Esophagus muscularis mucosa (tissue), 4 donors: ENCODE data around the gene PRSS50. TPM values are rescaled to one million over a fixed set of nuclear protein-coding genes. Genes with fewer than 3 reads are reported as not detected.

Experiments
- DNase-seq: peaks from one replicate; pipeline ENCODE4 v3.0.0-alpha.2; 2017; ENCODE audit errors: extremely low spot score
- H3K27ac ChIP-seq, 4 donors: fragments of 200-600 bp; sonication (generic); replicated peaks in 1 of 4; 1 replicate in 3 of 4; 2 replicates in 1 of 4; pipeline ENCODE4 v1.5.1; 2016 to 2019; ENCODE audit warnings: mild to moderate bottlenecking in 1 of 4
- H3K27me3 ChIP-seq, 4 donors: fragments of 200-600 bp; sonication (generic); one replicate each; pipeline versions ENCODE4 v1.5.1 to v1.6.0; 2016 to 2019
- H3K36me3 ChIP-seq, 4 donors: fragments of 200-600 bp; sonication (generic); one replicate each; pipeline ENCODE4 v1.5.1; 2016 to 2019
- H3K4me1 ChIP-seq, 4 donors: fragments of 200-600 bp; sonication (generic); one replicate each; pipeline ENCODE4 v1.5.1; 2016 to 2019
- H3K4me3 ChIP-seq, 4 donors: fragments of 200-600 bp; sonication (generic); 1 replicate in 2 of 4; 2 replicates in 2 of 4; pipeline ENCODE4 v1.5.1; 2016 to 2019; ENCODE audit warnings: mild to moderate bottlenecking in 4 of 4, moderate library complexity in 1 of 4
- H3K9me3 ChIP-seq, 4 donors: fragments of 200-600 bp; sonication (generic); 1 replicate in 3 of 4; 2 replicates in 1 of 4; pipeline ENCODE4 v1.5.1; 2016 to 2019
- EP300 ChIP-seq: sonication (generic); formaldehyde crosslinking; IDR thresholded peaks from one replicate; pipeline ENCODE4 v1.6.1; 2017; ENCODE audit warnings: antibody characterized with exemption
- POLR2A ChIP-seq: fragments of 450-650 bp; IDR thresholded peaks from one replicate; pipeline ENCODE4 v1.6.1; 2017; ENCODE audit warnings: antibody characterized with exemption, moderate library complexity, mild to moderate bottlenecking, low read depth
- POLR2AphosphoS5 ChIP-seq, 2 donors: sonication (generic); formaldehyde crosslinking; IDR thresholded peaks; one replicate each; pipeline ENCODE4 v1.6.1; 2017; ENCODE audit warnings: antibody characterized with exemption in 2 of 2
- WGBS: methylation state at CpG from one replicate; pipeline ENCODE4 v1.1.5; 2018; 5-methylcytosine and 5-hydroxymethylcytosine counted together
- intact Hi-C: fragments of 100-400 bp; cut with DNase I; formaldehyde crosslinking; loops from one replicate; pipeline ENCODE4 v1.15.1; 2023
- total RNA-seq, 4 donors: library from RNA; depleted of rRNA; stranded (reverse); fragments of >200 nt; gene quantifications; one replicate each; pipeline versions ENCODE4 v1.1.0 to v1.2.1, GENCODE V29; 2016
- TF ChIP-seq, protein P1 (sequence below), 3 experiments: fragments of 200-600 bp in 2 of 3; fragments of 450-650 bp in 1 of 3; sonication (generic) in 2 of 3; IDR thresholded peaks; one replicate each; pipeline ENCODE4 v1.5.1; 2017 to 2019; ENCODE audit warnings: antibody characterized with exemption in 3 of 3, mild to moderate bottlenecking in 2 of 3, moderate library complexity in 1 of 3

PRSS50 gene
- total RNA-seq, 4 donors from 2014 or later, result 0.32 to 0.46 (median 0.42) TPM; not detected in 1

DNA sequence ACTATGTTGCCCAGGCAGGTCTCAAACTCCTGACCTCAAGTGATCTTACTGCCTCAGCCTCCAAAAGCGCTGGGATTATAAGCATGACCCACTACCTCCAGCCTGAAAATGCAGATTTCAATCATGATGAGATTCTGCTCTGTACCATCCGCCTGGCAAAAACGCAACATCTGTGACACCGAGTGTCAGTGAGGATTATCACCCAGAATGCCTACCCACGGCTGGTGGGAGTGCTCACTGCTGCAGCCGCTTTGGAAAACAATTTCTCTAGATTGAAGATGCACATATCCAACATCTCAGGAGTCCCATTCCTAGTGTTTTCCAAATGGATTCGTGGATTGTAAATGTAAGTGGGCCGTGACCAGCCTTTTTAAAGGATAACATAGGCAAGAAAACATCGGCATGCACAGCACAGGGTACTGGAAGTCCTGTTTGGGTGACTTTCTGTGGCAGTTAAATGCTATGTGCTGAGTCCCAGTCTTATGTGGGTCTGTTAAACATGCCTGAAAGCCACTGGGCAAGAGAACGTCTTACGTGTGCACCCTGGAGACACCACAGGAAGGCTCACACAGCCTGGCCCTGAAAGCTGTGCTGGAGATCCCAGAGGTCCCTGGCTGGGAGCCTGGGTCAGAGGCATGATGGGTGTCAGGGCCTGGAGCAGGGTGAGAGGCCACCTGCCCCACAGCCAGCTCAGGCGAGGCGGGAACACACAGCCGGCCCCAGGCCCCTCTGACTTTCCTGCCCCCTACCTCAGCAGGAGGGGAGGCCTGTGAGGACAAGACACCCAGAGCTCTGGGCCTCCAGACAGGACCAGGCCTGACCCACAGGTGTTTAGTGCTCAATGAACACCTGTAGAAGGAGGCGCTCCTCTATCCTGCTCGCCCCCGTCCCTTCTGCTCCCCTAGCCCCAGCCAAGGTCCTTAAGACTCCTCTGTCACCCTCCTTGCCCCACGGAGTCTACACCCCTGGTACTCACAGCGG lies 918 bp downstream of the PRSS50 start:
- Histone ChIP-seq H3K27ac (no peak overlapping the region), H3K4me3 (no peak overlapping the region), H3K36me3 (no peaks in the 10 kb centered on the region), H3K9me3 (no peaks in the 10 kb centered on the region), H3K4me1 (peaks cover 0 to 7% (median 0%) of the 10 kb centered on the region in 4 donors), H3K27me3 (peaks cover 0 to 42% (median 4%) of the 10 kb centered on the region in 4 donors)
- TF ChIP-seq POLR2AphosphoS5 (IDR thresholded peaks at IDR 0.05), result no peak
- intact Hi-C loops, result no loop called here
- peak; percentile 82 for DNase-seq
- WGBS, result 88% methylated on average over 19 of the region's 19 CpGs

DNA sequence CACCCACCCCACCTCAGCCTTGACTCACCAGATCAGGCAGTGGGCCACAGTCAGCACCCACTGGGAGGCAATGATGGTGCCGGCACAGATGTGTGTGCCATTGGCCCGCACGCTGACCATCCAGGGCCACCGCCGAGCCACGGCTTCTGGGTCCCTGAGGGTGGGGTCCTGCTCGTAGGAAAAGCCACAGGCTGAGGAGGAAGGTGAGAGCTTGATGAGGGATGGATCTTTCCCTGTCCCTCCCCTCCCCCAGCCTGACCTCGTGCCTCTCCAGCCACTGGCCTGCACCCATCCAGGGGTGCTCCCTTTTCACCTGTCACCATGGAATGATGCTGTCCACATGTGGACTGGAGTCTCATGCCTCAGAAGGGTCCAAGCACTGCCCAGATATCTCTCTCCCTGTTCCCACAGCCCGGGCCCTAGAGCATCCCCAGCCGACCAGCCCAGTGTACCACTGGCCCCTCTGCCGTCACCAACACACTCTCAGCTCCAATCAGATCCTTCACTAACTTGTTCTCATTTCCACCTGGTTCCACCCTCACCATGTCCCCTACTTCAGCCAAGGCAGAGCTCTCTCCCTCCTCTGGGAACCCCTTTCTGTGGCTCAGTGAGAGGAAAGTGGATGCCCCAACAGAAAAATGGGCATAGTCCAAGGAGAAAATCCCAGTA lies 2.0 kb downstream of the PRSS50 start:
- H3K9me3 ChIP-seq, result no peaks in the 10 kb centered on the region
- 96% methylated on average over 9 of the region's 11 CpGs for WGBS
- peaks cover 0 to 7% (median 0%) of the 10 kb centered on the region in 4 donors for H3K4me1 ChIP-seq
- peaks cover 0 to 34% (median 4%) of the 10 kb centered on the region in 4 donors for H3K27me3 ChIP-seq
- DNase-seq, result no peak
- H3K27ac ChIP-seq, result no peak overlapping the region
- no peak overlapping the region for H3K4me3 ChIP-seq
- intact Hi-C loops, result no loop called here
- H3K36me3 ChIP-seq, result no peaks in the 10 kb centered on the region
- TF ChIP-seq POLR2AphosphoS5 (IDR thresholded peaks at IDR 0.05) (no peak), POLR2A (no peak), EP300 (no peak)
- TF ChIP-seq, protein P1, sequence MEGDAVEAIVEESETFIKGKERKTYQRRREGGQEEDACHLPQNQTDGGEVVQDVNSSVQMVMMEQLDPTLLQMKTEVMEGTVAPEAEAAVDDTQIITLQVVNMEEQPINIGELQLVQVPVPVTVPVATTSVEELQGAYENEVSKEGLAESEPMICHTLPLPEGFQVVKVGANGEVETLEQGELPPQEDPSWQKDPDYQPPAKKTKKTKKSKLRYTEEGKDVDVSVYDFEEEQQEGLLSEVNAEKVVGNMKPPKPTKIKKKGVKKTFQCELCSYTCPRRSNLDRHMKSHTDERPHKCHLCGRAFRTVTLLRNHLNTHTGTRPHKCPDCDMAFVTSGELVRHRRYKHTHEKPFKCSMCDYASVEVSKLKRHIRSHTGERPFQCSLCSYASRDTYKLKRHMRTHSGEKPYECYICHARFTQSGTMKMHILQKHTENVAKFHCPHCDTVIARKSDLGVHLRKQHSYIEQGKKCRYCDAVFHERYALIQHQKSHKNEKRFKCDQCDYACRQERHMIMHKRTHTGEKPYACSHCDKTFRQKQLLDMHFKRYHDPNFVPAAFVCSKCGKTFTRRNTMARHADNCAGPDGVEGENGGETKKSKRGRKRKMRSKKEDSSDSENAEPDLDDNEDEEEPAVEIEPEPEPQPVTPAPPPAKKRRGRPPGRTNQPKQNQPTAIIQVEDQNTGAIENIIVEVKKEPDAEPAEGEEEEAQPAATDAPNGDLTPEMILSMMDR (IDR thresholded peaks at IDR 0.05), result no peak

DNA sequence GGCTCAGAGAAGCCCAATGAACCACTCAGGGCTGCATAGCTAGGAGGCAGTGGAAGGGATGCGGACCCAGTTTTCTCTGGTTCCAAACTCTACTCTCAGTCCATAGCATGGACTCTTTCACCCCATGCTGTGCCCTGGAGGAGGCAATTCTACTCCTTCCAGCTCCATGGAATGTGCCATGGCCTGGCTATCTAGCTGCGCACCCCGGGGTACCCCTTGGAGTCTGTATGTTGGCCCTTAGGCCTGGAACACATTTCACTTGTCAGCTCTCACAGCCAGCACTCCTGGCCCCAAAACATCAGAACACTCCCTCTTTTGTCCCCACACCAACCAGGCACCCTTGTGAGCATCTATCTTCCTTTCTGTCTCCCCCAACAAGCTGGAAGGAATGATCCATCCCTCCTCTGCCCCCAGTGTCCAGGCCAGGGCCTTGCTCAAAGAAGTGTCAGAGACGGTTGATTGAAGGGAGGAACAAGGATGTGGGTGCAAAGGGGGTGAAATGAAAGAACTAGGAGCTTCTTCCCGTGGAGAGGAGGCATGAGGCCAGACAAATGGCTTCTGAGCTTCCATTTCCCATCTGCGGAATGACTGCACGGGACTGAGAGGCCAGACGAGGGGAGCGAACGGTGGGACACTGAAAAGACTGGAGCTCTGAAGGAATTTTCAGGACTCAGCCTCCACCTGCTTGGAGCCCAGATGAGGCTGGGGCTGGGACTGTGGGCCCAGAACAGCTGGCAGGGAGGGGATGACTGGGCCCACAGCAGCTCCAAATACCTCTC lies 2.8 kb downstream of the PRSS50 start:
- intact Hi-C loops, result no loop called here
- H3K4me1 ChIP-seq, result peaks cover 0 to 7% (median 0%) of the 10 kb centered on the region in 4 donors
- peaks cover 0 to 34% (median 4%) of the 10 kb centered on the region in 4 donors for H3K27me3 ChIP-seq
- no peak for TF ChIP-seq EP300
- TF ChIP-seq, protein P1 (IDR thresholded peaks at IDR 0.05), result no peak
- no peak for TF ChIP-seq POLR2AphosphoS5 (IDR thresholded peaks at IDR 0.05)
- no peak for TF ChIP-seq POLR2A
- 87% methylated on average over 10 of the region's 10 CpGs for WGBS
- no peak overlapping the region for H3K27ac ChIP-seq
- H3K36me3 ChIP-seq, result no peaks in the 10 kb centered on the region
- H3K4me3 ChIP-seq, result no peak overlapping the region
- no peaks in the 10 kb centered on the region for H3K9me3 ChIP-seq
- DNase-seq, result no peak

DNA sequence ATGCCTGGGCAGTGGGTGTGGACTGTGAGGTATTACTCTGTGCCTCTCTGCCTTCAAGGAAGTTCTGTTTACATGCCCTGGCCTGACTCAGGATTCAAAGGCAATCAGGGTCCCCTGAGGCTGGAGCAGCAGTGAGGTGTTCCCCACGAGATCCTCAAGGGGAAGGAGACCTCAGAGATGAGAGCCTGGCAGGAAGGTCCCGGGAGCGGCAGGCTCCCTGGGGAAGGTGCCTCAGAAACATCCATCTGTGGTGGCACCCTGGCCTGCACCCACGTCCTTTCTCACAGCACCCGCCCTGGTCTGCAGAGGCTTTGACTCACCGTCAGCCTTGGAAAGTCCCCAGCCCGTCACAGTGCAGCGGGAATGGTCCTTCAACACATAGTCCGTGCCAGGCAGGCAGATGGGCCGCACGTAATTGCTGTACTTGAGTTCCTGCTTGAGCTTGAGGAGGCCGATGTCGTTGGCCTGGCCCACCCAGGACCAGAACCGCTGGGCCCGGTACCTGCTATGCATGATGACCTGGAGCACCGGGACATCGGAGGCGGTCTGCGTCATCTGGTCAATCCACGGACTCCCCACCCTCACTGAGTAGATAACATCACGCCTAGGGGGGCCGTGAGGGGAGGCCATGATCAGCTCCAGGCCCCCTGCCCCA lies 3.6 kb downstream of the PRSS50 start:
- H3K36me3 ChIP-seq, result no peaks in the 10 kb centered on the region
- TF ChIP-seq EP300, result no peak
- TF ChIP-seq, protein P1 (IDR thresholded peaks at IDR 0.05), result no peak
- no peak for TF ChIP-seq POLR2A
- TF ChIP-seq POLR2AphosphoS5 (IDR thresholded peaks at IDR 0.05), result no peak
- no peak overlapping the region for H3K4me3 ChIP-seq
- 87% methylated on average over 7 of the region's 22 CpGs for WGBS
- DNase-seq, result no peak
- intact Hi-C loops, result no loop called here
- H3K27me3 ChIP-seq, result peaks cover 0 to 26% (median 4%) of the 10 kb centered on the region in 4 donors
- no peaks in the 10 kb centered on the region for H3K9me3 ChIP-seq
- H3K27ac ChIP-seq, result no peak overlapping the region
- H3K4me1 ChIP-seq, result peaks cover 0 to 7% (median 0%) of the 10 kb centered on the region in 4 donors
